Choroid plexus epithelial cell (primary cell): Measurements from ENCODE around the gene RPN1.
"Not testable (repeated sequence)": the region's sequence is repeated elsewhere in the genome, so short reads cannot be mapped to it uniquely, and the experiment has no call there.

ENCODE experiments used
- DNase-seq: peaks from one replicate; pipeline ENCODE4 v3.0.0-alpha.2; 2010; ENCODE audit warnings: low read depth
- H3K4me3 ChIP-seq: 2 replicates; pipeline ENCODE4 v1.5.1; 2011; ENCODE audit warnings: low read depth, mild to moderate bottlenecking, control low read depth, low read length, moderate library complexity
- TF ChIP-seq, protein P1 (sequence below): conservative IDR thresholded peaks from 2 replicates; pipeline ENCODE4 v1.5.1; 2011; ENCODE audit warnings: low read depth, mild to moderate bottlenecking, control low read depth, inconsistent platforms, low read length, moderate library complexity

Gene RPN1

DNA sequence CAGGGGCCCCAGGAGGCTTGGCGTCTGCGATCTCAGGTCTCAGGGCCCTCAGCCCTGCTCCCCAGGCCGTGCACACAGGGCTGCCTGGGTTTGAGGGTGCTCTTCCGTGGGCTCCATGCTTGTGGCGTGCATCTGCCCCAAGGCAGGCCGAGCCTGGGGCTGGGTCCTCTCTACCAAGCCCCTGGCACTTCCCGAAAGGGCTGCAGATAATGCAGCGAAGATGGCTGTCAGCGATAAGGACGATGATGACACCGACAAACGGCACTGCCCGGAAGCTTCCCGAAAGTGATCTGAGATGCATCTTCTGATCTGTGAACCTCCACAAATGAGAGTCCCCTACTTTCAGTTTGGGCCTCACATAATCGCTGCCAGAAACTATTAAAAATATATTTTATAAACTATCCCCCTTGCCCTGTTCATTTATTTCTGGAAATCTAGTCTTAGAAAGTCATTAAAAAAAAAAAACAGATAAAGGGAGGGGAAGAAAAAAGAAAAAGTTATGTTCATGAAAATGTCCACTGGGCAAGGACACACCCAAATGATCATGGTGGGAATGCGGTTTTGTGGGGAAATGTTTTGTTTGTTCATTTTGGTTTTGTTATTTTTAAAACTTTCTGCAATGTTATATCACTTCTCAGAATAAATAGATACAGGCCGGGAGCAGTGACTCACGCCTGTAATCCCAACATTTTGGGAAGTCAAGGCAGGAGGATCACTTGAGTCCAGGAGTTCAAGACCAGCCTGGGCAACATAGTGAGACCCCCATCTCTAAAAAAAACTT is 51.5 kb downstream of the RPN1 start:
- DNase-seq = no peak
- no peak overlapping the region for H3K4me3 ChIP-seq
- TF ChIP-seq, protein P1, sequence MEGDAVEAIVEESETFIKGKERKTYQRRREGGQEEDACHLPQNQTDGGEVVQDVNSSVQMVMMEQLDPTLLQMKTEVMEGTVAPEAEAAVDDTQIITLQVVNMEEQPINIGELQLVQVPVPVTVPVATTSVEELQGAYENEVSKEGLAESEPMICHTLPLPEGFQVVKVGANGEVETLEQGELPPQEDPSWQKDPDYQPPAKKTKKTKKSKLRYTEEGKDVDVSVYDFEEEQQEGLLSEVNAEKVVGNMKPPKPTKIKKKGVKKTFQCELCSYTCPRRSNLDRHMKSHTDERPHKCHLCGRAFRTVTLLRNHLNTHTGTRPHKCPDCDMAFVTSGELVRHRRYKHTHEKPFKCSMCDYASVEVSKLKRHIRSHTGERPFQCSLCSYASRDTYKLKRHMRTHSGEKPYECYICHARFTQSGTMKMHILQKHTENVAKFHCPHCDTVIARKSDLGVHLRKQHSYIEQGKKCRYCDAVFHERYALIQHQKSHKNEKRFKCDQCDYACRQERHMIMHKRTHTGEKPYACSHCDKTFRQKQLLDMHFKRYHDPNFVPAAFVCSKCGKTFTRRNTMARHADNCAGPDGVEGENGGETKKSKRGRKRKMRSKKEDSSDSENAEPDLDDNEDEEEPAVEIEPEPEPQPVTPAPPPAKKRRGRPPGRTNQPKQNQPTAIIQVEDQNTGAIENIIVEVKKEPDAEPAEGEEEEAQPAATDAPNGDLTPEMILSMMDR = no peak

- H3K4me3 ChIP-seq = no peak overlapping the region
- TF ChIP-seq, protein P1 = no peak
- DNase-seq = no peak
Measured at GRCh38 chr3:128597900-128598299, 52.7 kb downstream of the RPN1 start.

DNA sequence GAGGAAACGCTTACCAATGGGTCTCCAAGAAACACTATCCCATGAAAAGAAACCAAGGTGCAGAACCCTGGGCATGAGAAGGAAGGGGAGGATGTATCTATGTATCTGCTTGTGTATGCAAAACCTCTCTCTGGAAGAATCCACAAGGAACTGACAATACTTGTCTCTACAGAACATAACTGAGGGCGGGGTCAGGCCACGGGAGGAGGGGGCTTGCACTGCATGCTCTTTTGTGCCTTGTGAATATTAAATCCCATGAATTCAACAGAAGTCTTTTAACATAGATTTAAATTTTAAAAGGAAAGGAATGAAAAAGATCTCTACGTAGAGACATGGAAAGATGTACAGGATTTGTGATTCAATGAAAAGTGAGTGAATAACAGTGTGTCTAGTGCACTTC is 57.8 kb downstream of the RPN1 start:
- no peak overlapping the region for H3K4me3 ChIP-seq
- TF ChIP-seq, protein P1 = no peak
- no peak for DNase-seq

DNA sequence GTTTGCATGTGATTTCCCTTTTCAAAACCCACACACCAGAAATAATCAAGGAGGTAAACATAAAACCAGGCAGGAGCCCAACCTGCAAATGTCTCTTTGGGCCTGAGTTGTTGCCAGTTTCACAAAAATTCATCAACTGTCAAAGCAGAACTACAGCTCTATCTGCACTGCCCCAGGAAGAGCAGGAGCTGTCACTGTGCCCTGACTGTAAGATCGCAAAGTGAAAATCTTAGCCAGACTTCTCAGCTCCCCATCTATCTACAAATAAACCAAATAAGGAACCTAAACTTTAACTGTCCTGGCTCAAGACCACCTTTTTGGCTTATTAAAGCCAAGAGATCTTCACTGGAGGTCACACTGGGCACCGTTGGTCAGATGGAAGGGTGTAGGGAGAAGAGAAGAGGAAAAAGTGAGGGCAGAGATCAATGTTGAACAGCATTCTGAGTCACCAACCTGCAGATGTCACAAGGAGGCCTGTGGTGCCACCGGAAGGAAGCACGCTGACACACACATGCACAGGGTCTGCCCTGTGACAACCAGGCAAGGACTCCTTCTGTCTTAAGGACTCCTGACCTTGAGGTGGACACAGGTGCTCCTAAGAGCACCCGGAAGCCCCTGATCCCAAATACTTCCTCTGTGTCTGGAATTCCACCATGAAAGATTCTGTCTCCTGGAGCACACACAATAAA is 58.7 kb downstream of the RPN1 start:
- DNase-seq = no peak
- TF ChIP-seq, protein P1 = no peak
- H3K4me3 ChIP-seq = no peak overlapping the region

GRCh38 chr3:128590948-128591347 is 59.7 kb downstream of the RPN1 start:
- no peak for DNase-seq
- TF ChIP-seq, protein P1 = peak; percentile 25
- no peak overlapping the region for H3K4me3 ChIP-seq

DNA sequence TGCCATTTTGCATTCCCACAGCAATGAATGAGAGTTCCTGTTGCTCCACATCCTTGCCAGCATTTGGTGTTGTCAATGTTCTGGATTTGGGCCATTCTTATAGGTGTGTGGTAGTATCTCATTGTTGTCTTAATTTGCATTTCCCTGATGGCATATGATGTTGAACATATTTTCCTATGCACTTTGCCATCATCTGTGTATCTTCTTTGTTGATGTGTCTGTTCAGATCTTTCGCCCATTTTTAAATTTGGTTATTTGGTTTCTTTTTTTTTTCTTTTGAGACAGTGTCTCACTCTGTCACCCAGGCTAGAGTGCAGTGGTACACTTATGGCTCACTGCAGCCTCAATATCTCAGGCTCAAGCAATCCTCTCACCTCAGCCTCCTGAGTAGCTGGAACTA is 60.6 kb downstream of the RPN1 start:
- not testable (repeated sequence) for DNase-seq, H3K4me3 ChIP-seq

GRCh38 chr3:128588147-128588546 is 62.5 kb downstream of the RPN1 start:
- DNase-seq = no peak
- no peak overlapping the region for H3K4me3 ChIP-seq
- TF ChIP-seq, protein P1 = no peak
